Measurements from ENCODE around the gene HSD17B14. TPM values are rescaled to one million over a fixed set of nuclear protein-coding genes. Genes with fewer than 3 reads are reported as not detected.
A peak's percentile ranks its signal among the peaks of the same experiment; 100 is the strongest.

The HSD17B14 gene
- polyA plus RNA-seq, 5 donors, result 6.9 to 9.9 (median 8.6) TPM

- no peak for DNase-seq
Measured at GRCh38 chr19:48833049-48833448, 3.2 kb downstream of the HSD17B14 start.

GRCh38 chr19:48830965-48831364, 5.3 kb downstream of the HSD17B14 start:
- no peak for DNase-seq

- DNase-seq, result no peak
Measured at GRCh38 chr19:48830088-48830487, 6.2 kb downstream of the HSD17B14 start.

GRCh38 chr19:48826606-48827020, 9.7 kb downstream of the HSD17B14 start:
- no peak for DNase-seq

- DNase-seq, result no peak
Measured at GRCh38 chr19:48822514-48822913, 13.8 kb downstream of the HSD17B14 start.

GRCh38 chr19:48821633-48822032, 14.7 kb downstream of the HSD17B14 start:
- DNase-seq, result no peak

GRCh38 chr19:48819366-48819816, 16.9 kb downstream of the HSD17B14 start:
- peak in 1 of 2 donors; percentile 39 for DNase-seq

- DNase-seq, result no peak
Measured at GRCh38 chr19:48818234-48818820, 18.0 kb downstream of the HSD17B14 start.

- no peak for DNase-seq
Measured at GRCh38 chr19:48817585-48818124, 18.6 kb downstream of the HSD17B14 start.

GRCh38 chr19:48815870-48816501, 20.3 kb downstream of the HSD17B14 start:
- DNase-seq, result no peak

- DNase-seq, result no peak
Measured at GRCh38 chr19:48814895-48815294, 21.4 kb downstream of the HSD17B14 start.

GRCh38 chr19:48813123-48813913, 23.0 kb downstream of the HSD17B14 start:
- no peak for DNase-seq

- peak; percentile 81 for DNase-seq
Measured at GRCh38 chr19:48812094-48812929, 24.0 kb downstream of the HSD17B14 start.

GRCh38 chr19:48810151-48810550, 26.1 kb downstream of the HSD17B14 start:
- no peak for DNase-seq

- no peak for DNase-seq
Measured at GRCh38 chr19:48807590-48808308, 28.5 kb downstream of the HSD17B14 start.

- no peak for DNase-seq
Measured at GRCh38 chr19:48806818-48807589, 29.3 kb downstream of the HSD17B14 start.

- no peak for DNase-seq
Measured at GRCh38 chr19:48806518-48806817, 29.8 kb downstream of the HSD17B14 start.

- no peak for DNase-seq
Measured at GRCh38 chr19:48805452-48805851, 30.8 kb downstream of the HSD17B14 start.

- no peak for DNase-seq
Measured at GRCh38 chr19:48804496-48804895, 31.8 kb downstream of the HSD17B14 start.

GRCh38 chr19:48802623-48803022, 33.7 kb downstream of the HSD17B14 start:
- no peak for DNase-seq

All from right lung (tissue), 5 donors.